Activated T-helper 17 cell treated with anti-CD3 and anti-CD28 coated beads, Interleukin-2, amount 50 U/mL, for 72 hours (primary cell): ENCODE results near the gene DPF3. TPM values are rescaled to one million over a fixed set of nuclear protein-coding genes. Genes with fewer than 3 reads are reported as not detected.
A peak's percentile ranks its signal among the peaks of the same experiment; 100 is the strongest.

ENCODE experiments used
- ATAC-seq: fragments of 150-1000 bp; cut with Tn5 transposase; replicated peaks from 2 replicates; pipeline ENCODE4 v1.10.0; 2021; ENCODE audit warnings: mild to moderate bottlenecking, moderate library complexity
- H3K27ac Mint-ChIP-seq: one replicate; pipeline ENCODE4 v1.8.0; 2022; ENCODE audit warnings: mixed read lengths
- H3K27me3 Mint-ChIP-seq: one replicate; pipeline ENCODE4 v1.8.0; 2022; ENCODE audit warnings: mixed read lengths
- H3K36me3 Mint-ChIP-seq: one replicate; pipeline ENCODE4 v1.8.0; 2022; ENCODE audit warnings: low read depth, mild to moderate bottlenecking, mixed read lengths
- H3K4me1 Mint-ChIP-seq: one replicate; pipeline ENCODE4 v1.8.0; 2022; ENCODE audit warnings: mixed read lengths
- H3K4me3 Mint-ChIP-seq: one replicate; pipeline ENCODE4 v1.8.0; 2022; ENCODE audit warnings: mild to moderate bottlenecking, mixed read lengths
- H3K9me3 Mint-ChIP-seq: one replicate; pipeline ENCODE4 v1.8.0; 2022; ENCODE audit warnings: mixed read lengths
- total RNA-seq, 2 donors: library from RNA; stranded (reverse); gene quantifications; one replicate each; pipeline ENCODE4 v1.2.3, GENCODE V29; 2022

Gene DPF3
- total RNA-seq, 2 donors from 2014 or later, result 0.13 to 0.30 TPM

DNA sequence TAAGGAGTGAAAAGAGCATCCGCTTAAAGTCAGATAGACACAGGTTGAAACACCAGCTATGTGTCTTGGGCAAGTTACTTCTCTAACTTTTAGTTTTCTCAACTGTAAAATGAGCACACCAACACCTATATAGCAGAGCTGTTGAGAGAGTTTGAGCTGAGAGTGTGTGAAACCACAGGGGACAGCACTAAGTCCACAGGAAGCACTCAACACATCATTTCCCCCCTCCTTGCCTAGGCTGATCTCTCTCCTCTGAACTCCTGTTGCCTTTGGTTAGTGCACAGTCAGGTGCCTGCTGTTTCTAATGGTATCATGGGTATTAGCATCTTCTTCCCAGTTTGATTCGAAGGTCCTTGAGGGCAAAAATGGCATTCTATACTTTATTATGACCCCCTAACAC, 176.7 kb downstream of the DPF3 start:
- no peak overlapping the region for H3K4me3 Mint-ChIP-seq
- peak; percentile 29 for ATAC-seq
- H3K27ac Mint-ChIP-seq, result no peak overlapping the region
- peaks cover 16% of the 10 kb centered on the region for H3K4me1 Mint-ChIP-seq
- no peaks in the 10 kb centered on the region for H3K36me3 Mint-ChIP-seq
- no peaks in the 10 kb centered on the region for H3K9me3 Mint-ChIP-seq
- H3K27me3 Mint-ChIP-seq, result no peaks in the 10 kb centered on the region

DNA sequence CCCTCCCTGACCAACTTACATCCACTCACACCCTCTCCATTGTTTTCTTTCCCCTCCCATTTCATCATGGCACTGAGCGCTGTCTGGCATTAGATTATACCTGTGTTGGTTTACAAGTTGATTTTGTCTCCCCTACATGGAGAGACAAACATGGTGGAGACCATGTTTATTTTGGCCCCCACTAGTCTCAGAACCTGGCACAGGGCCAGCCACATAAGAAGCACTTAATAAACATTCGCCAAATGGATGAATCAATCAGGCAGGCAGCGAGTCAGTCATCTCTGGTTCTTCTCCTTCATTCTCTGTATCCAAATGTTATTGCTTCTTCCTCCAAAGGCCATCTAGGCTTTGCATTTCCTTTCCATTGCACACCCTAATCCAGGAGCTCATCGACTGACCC, 177.4 kb downstream of the DPF3 start:
- H3K4me1 Mint-ChIP-seq, result peaks cover 16% of the 10 kb centered on the region
- no peaks in the 10 kb centered on the region for H3K27me3 Mint-ChIP-seq
- H3K27ac Mint-ChIP-seq, result no peak overlapping the region
- no peaks in the 10 kb centered on the region for H3K9me3 Mint-ChIP-seq
- H3K4me3 Mint-ChIP-seq, result no peak overlapping the region
- H3K36me3 Mint-ChIP-seq, result no peaks in the 10 kb centered on the region
- ATAC-seq, result no peak

DNA sequence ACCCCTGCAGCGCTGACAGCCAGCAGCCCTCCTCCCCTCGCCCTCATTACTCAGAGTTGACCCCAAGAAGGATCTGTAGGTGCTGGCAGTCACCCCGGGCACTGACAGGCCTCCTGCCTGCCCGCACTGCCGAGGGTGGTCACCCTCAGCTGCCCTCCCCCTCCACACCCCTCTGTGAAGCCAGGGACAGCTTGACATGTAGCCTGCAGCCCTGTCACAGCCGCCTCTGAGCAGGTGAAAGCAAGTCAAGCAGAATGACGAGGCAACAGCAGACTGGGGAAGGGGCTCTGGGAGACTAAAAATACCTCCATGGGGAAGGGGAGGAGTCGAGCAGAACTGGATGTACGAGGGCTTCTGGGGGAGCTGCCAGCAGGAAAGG, 178.1 kb downstream of the DPF3 start:
- Mint-ChIP-seq H3K4me3 (no peak overlapping the region), H3K27me3 (no peaks in the 10 kb centered on the region), H3K27ac (no peak overlapping the region), H3K9me3 (no peaks in the 10 kb centered on the region), H3K4me1 (peaks cover 16% of the 10 kb centered on the region), H3K36me3 (no peaks in the 10 kb centered on the region)
- ATAC-seq, result no peak

DNA sequence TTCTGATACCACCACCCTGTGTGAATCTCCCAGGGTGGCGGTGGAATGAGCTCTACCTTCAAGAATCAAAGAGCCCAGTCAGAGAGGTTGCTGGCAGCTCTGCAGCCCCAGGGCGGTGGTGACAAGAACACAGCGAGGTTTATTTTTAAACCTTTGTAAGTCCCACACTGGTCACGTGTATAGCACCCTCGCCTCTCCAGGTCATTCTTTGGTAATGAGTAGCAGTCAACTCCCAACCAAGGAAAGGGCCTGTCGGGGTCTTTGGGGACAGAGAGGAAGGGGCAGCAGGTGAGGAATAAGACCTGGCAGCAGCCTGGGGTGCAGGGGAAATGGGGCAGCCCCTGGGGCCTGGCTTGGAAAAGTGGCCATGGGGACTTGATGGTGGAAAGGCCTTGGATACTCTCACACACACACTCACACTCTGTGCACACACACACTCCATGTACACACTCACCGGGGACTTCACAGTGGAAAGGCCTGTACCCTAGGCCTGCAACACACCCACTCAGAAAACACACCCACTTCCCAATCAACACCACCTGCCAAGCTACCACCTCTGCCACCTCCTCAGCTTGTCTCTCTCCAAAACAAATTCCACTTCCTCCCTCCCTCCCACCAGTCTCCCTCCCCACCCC, 178.6 kb downstream of the DPF3 start:
- Mint-ChIP-seq H3K27ac (no peak overlapping the region), H3K27me3 (no peaks in the 10 kb centered on the region), H3K4me1 (peaks cover 16% of the 10 kb centered on the region), H3K36me3 (no peaks in the 10 kb centered on the region), H3K4me3 (no peak overlapping the region), H3K9me3 (no peaks in the 10 kb centered on the region)
- no peak for ATAC-seq

DNA sequence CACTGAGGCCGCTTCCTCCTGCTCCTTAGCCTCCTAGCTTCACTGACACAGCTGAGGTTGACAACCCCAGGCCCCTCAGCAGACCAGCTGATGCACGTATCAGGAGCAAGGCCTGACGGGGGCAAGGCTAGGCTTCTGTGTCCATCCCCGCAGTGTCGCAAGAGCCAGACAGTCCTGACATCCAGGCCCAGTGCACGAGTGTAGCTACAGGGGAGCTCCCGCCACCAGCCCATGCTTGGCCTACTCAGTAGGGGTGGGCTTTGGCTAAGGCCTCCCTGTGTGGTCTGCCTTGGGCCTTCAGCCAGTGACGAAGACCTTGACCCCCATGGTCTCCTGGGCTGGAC, 179.1 kb downstream of the DPF3 start:
- no peaks in the 10 kb centered on the region for H3K36me3 Mint-ChIP-seq
- peaks cover 16% of the 10 kb centered on the region for H3K4me1 Mint-ChIP-seq
- H3K9me3 Mint-ChIP-seq, result no peaks in the 10 kb centered on the region
- H3K4me3 Mint-ChIP-seq, result no peak overlapping the region
- H3K27ac Mint-ChIP-seq, result no peak overlapping the region
- no peak for ATAC-seq
- no peaks in the 10 kb centered on the region for H3K27me3 Mint-ChIP-seq

DNA sequence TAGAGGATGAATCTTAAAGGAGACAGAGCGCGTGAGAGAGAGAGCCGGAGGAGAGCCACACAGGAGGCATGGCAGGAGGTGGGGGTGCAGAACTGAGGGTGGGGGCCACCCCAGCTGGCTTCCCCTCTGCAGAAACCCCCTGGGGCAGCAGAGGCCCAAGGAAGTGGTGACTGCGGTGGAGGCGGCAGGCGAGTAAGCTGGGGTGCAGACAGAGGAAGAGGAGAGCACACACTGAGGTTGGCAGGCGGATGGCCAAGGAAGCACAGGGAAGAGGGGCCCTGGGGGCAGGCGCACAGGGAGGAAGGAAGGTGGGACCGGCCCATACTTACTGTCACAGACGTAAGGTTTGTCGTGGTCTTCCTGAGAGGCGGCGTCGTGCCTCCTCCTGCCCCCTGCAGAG, 179.8 kb downstream of the DPF3 start:
- Mint-ChIP-seq H3K9me3 (no peaks in the 10 kb centered on the region), H3K27ac (peak overlapping the region; percentile 50), H3K27me3 (no peaks in the 10 kb centered on the region), H3K4me1 (peaks cover 16% of the 10 kb centered on the region), H3K36me3 (no peaks in the 10 kb centered on the region), H3K4me3 (peak overlapping the region; percentile 28)
- ATAC-seq, result peak; percentile 66

DNA sequence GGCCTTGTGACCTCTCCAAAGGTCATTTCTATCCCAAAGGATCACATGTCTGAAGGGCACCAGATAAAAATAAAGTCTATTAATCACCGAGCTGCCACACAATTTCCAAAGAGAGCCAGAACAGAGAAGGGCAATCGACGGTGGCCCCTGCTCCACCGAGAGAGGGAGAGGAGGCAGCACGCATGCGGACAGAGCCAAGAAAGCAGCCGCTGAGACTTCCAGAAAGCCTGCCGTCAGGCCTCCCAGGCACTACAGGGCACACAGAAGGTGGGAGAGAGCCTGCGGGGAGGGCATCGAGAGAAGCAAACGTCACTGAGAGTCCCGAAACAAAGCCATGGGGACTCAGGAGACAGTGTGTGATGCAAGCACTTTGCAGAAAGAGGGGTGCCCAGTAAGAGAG, 182.0 kb downstream of the DPF3 start:
- Mint-ChIP-seq H3K4me3 (no peak overlapping the region), H3K27ac (no peak overlapping the region), H3K9me3 (no peaks in the 10 kb centered on the region), H3K4me1 (peaks cover 11% of the 10 kb centered on the region), H3K36me3 (no peaks in the 10 kb centered on the region), H3K27me3 (no peaks in the 10 kb centered on the region)
- ATAC-seq, result no peak

DNA sequence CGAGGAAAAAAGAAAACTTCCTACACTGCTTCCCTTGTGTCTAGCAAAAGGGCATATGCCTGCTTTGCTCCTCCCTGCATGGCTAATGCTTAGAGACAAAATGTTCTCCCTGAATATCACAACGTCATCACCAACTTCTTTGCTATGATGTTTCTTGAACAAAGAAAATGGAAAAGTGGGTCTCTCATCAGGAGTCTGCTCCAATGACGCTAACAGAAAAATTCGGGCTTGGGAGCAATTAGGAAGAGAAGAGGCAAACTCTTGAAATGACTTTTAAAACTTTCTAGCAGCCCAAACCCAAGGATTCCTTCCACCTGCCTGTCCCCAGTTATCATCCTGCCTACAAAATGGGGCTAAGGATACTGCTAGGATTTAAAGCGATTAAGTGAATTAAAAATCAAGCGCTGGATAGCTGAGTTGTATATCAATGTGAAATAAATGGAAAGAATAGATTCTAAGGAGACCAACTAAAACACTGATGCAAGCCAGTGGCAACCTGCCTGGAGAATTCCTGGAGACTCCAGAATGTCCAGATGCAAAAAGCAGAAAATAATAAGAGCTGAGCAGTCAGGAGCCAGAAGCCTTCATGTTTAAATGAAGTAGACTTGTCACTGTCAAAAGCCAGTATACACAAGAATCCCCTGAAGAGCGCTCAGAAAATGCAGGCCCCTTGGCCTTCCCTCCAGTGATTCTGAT, 183.8 kb downstream of the DPF3 start:
- no peak for ATAC-seq
- no peaks in the 10 kb centered on the region for H3K27me3 Mint-ChIP-seq
- H3K4me3 Mint-ChIP-seq, result no peak overlapping the region
- H3K36me3 Mint-ChIP-seq, result no peaks in the 10 kb centered on the region
- H3K9me3 Mint-ChIP-seq, result no peaks in the 10 kb centered on the region
- peaks cover 10% of the 10 kb centered on the region for H3K4me1 Mint-ChIP-seq
- H3K27ac Mint-ChIP-seq, result no peak overlapping the region

DNA sequence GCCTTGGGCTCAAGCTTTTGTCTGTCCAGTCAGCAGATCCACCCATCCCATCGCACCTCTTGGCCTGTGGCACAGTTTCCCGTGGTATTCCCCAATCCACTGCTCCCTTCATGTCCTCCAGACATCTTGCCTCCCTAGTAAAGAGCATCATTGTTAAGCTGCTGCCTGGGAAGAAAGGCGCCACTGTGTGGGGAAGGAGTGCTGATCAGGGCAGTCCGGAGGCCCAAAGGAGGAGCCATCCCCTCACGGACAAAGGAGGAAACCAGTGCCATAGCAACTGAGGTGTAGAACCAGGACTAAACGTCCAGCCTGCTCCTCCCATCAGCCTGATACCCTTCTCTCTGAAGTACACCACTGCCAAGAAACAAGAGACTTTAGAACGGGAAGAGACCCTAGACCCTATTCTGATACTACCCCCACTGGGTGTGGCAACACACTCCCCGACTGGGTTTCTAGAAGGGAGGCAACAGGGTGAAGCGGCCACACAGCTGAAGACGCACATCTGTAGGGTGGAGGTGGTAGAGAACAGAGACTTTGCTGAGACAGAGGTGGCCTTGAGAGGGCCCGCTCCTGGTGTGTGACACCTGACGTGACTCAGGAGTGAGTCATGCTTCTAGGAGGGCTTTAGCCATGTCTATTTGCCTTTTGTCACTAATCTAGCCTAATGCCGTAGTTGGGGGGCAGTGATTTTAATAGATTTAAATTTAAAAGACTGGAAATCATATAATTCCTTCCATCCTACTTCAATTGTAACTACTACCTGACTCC, 185.0 kb downstream of the DPF3 start:
- no peak overlapping the region for H3K4me3 Mint-ChIP-seq
- H3K27ac Mint-ChIP-seq, result no peak overlapping the region
- peak; percentile 49 for ATAC-seq
- H3K9me3 Mint-ChIP-seq, result no peaks in the 10 kb centered on the region
- H3K4me1 Mint-ChIP-seq, result peaks cover 4% of the 10 kb centered on the region
- no peaks in the 10 kb centered on the region for H3K36me3 Mint-ChIP-seq
- H3K27me3 Mint-ChIP-seq, result no peaks in the 10 kb centered on the region

DNA sequence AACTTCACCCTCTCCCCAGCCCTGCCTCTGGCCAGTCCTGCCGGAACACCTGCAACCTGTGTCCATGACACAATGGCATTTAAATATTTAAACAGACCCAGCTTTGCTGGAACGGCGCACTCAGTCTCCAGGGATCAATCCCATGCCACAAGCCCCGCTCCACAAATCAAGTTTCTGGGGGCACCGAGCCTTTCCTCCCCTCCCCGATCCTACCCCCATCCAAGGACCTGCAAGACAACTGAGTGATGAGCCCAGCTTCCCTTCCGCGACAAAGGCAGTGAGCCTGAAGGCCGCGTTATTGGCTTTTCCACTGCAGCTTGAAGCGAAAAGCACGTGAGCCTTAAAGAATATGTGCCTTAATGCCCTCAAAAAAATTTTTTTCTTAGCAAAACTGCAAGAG, 185.7 kb downstream of the DPF3 start:
- no peaks in the 10 kb centered on the region for H3K36me3 Mint-ChIP-seq
- H3K4me1 Mint-ChIP-seq, result no peaks in the 10 kb centered on the region
- no peak overlapping the region for H3K4me3 Mint-ChIP-seq
- no peak overlapping the region for H3K27ac Mint-ChIP-seq
- ATAC-seq, result no peak
- no peaks in the 10 kb centered on the region for H3K9me3 Mint-ChIP-seq
- no peaks in the 10 kb centered on the region for H3K27me3 Mint-ChIP-seq

DNA sequence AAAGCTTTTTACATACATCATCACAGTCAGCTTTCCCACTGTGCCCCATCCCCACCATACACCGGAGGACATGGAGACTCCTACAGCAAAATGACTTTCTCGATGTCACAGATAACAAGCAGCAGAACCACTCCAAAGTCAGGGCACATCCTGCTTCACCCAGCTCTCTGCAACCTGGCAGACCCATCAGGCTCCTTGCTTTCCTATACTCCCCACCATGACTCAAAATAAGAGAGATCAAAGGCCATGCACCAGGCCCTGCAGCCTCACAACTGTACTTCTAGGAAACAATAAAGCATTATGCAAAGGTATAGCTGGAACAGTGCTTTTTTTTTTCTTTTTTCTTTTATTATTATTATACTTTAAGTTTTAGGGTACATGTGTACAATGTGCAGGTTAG, 187.4 kb downstream of the DPF3 start:
- ATAC-seq, result no peak
- H3K4me1 Mint-ChIP-seq, result no peaks in the 10 kb centered on the region
- no peak overlapping the region for H3K4me3 Mint-ChIP-seq
- H3K36me3 Mint-ChIP-seq, result no peaks in the 10 kb centered on the region
- no peaks in the 10 kb centered on the region for H3K27me3 Mint-ChIP-seq
- H3K27ac Mint-ChIP-seq, result no peak overlapping the region
- H3K9me3 Mint-ChIP-seq, result no peaks in the 10 kb centered on the region

DNA sequence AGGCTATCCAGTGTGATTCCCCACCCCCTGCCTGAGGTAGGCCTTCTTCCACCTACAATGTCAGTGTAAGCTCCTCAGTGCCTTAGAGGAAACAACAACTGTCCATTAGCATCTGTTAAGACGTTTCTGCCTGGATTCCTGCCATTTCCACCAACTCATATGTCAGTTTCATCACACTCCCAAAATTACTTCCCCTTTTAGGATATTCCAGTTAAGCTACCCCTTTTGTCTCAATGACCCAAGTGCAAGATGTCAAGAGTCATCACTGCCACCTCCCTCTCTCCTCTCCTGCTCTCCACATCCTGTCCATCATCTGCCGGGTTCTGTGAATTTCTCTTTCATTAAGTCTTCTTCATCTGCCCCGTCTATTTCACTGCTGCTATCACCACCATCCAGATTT, 189.4 kb downstream of the DPF3 start:
- no peaks in the 10 kb centered on the region for H3K27me3 Mint-ChIP-seq
- no peaks in the 10 kb centered on the region for H3K9me3 Mint-ChIP-seq
- H3K27ac Mint-ChIP-seq, result no peak overlapping the region
- H3K4me3 Mint-ChIP-seq, result no peak overlapping the region
- ATAC-seq, result no peak
- no peaks in the 10 kb centered on the region for H3K4me1 Mint-ChIP-seq
- no peaks in the 10 kb centered on the region for H3K36me3 Mint-ChIP-seq

DNA sequence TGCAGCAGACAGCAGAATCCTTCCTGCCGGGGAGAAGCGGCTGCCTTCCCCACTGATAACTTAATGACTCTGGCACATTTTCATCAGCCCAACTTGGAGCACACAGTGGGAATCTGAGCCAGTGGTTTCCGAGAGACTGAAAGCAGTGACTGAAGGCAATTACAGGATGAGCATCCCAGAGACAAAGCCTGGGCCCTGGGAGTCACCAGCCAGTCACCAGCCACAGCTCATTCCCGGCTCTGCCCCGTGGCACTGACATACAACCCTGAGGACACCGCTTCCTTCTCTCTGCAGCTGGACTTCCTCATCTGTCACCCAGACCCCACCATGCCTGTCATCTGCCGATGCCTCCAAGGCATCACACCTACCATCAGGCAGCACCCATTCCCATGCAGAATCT, 192.3 kb downstream of the DPF3 start:
- no peak overlapping the region for H3K27ac Mint-ChIP-seq
- no peaks in the 10 kb centered on the region for H3K36me3 Mint-ChIP-seq
- H3K9me3 Mint-ChIP-seq, result no peaks in the 10 kb centered on the region
- H3K27me3 Mint-ChIP-seq, result no peaks in the 10 kb centered on the region
- H3K4me1 Mint-ChIP-seq, result no peaks in the 10 kb centered on the region
- no peak overlapping the region for H3K4me3 Mint-ChIP-seq
- ATAC-seq, result no peak

DNA sequence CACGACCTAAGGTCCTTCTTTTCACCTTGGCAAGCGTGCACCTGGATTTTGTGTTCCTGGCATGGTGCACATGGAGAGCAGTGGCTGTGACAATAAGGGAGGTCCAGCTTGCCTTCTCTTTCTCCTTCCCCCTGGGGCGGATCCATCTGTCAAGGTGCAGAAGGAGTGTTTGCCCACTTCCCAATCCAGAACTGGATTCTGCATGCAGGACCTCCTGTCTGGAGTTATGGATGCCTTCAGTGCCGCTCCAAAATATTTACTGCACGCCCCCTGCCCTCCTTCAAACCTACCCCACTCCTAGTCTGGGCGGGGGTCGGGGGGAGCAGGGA, 192.7 kb downstream of the DPF3 start:
- H3K4me3 Mint-ChIP-seq, result no peak overlapping the region
- H3K27ac Mint-ChIP-seq, result no peak overlapping the region
- no peaks in the 10 kb centered on the region for H3K36me3 Mint-ChIP-seq
- no peaks in the 10 kb centered on the region for H3K4me1 Mint-ChIP-seq
- H3K27me3 Mint-ChIP-seq, result no peaks in the 10 kb centered on the region
- no peak for ATAC-seq
- H3K9me3 Mint-ChIP-seq, result no peaks in the 10 kb centered on the region
